ENCODE measurements around the gene METTL1. TPM values are rescaled to one million over a fixed set of nuclear protein-coding genes. Genes with fewer than 3 reads are reported as not detected.

The METTL1 gene
- total RNA-seq, 1 experiment from 2014 or later, result 21.0 TPM

DNA sequence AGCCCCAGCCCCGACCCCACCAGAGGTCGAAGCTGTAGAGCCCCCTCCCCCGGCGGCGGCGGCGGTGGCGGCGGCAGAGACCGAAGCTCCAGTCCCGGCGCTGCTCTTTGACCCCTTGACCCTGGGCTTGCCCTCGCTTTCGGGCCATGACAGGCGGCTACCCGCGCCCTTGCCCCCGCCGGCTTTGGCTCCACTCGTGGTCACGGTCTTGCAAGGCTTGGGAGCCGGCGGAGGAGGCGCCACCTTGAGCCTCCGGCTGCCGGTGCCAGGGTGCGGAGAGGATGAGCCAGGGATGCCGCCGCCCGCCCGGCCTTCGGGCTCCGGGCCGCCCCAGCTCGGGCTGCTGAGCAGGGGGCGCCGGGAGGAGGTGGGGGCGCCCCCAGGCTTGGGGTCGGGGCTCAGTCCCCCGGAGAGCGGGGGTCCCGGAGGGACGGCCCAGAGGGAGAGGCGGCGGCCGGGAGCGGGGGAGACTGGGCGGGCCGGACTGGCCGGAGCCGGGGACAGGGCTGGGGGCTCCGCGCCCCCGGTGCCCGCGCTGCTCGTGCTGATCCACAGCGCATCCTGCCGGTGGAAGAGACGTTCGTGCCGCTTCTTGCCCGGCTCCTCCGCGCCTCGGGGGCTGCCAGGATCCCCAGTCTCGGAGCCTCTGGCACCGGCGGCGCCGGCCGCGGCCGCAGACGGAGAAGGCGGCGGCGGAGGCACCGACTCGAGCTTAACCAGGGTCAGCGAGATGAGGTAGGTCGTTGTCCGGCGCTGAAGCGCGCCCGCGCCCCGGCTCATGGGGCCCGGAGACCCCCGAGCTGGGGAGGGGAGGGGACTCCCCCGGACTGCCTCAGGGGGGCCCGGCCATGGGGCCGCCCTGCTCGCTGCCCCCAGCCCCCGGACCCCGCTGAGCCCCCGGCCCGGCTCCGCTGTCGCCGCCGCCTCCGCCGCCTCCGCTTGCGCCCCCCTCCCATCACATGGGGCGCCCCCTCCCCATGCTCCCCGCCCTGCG, 34.1 kb downstream of the METTL1 start:
- peak; percentile 58 for DNase-seq (ENCODE audit: low read depth)

DNA sequence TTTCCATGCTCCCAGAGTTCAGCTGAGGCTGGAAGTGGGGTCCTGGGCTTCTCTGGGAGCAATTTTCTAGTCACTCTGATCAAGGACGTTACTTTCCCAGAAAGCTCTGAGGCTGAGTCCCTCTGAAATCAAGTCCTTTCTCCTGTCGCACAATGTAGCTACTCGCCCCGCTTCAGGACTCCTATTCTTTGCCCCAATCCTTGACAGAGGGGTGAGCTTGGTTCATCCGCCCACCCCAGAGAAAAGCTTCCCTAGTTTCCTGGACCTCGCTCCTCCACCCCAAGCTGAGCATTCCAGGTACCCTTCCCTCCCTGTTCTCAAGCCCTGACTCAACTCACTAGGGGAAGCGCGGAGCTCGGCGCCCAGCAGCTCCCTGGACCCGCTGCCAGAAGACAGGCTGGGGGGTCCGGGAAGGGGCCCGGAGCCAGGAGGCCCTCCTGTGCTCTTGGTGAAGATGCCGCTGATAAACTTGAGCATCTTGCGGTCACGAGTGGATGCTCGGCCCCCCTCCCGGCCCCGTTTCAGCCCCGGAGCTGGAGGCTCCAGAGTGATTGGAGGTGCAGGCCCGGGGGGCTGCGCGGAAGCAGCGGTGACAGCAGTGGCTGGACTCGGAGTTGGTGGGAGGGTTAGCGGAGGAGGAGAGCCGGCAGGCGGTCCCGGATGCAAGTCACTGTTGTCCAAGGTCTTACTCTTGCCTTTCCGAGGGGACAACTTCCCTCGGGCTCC, 35.0 kb downstream of the METTL1 start:
- no peak for DNase-seq (ENCODE audit: low read depth)

DNA sequence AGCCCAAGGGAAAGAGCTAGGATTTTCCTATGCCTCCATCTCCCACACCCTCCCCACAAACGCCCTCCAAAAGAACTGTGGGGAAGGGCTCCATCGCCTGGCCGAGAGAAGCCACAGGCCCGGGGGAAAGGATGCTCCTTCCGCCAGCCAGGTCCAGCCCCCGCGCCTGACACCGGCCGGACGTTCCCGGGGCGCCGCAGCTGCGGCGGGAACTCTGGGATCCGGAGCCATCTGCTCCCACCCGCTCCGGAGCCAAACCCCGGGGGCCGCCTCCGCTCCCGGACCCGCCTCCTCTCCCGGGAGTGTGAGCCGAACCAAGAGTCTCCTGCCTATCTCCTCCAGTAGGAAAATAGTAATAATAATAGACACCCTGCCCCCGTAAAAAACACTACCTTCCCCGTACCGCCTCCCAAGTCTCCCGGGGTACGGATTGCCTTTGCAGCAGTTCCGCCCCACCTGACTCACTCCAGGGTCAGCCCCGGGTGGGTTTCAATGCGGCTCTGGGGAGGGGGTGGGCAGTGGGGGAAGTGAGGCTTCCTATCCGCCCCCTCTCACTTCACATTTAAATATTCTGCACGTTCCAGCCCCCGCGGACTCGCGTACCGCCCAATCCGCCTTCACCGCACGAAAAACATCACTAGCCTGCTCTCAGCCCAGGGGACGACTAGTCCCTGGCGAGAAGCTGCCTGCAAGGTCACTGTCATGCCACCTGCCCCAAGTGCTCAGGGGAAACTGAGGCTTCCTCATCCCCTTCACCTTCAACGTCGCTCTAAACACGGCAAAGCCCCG, 35.8 kb downstream of the METTL1 start:
- peak; percentile 72 for DNase-seq (ENCODE audit: low read depth)

DNA sequence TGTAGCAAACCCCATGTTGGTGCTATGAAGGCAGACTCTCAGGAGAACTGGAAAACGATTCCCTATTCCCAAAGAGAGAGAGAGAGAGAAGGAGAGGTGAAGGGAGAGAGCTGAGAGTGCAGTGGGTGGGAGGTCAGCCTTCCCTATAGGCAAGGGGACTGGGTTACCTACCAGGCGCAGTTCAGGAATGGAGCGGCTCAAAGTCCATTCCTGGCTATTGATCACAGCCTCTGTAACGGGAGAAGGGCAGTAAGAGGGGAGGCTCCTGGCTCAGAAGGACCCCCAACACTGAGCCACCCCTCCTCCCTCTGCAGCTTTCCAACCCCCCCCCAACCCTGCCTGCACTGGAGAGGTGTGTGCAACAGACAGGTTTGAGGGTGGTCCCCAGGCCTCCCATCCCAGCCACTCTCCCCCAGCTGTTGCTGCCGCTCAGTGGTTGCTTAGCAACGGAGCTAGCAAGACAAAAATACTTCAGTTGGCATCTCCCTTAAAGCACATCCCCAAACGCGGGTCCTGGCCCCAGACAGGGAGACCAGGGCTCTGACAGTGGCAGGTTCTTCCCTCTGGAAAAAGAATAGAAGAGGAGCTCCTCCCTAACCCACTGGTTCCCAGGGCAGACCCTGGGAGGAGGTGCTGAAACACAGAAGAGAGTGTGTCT, 36.6 kb downstream of the METTL1 start:
- no peak for DNase-seq (ENCODE audit: low read depth)

DNA sequence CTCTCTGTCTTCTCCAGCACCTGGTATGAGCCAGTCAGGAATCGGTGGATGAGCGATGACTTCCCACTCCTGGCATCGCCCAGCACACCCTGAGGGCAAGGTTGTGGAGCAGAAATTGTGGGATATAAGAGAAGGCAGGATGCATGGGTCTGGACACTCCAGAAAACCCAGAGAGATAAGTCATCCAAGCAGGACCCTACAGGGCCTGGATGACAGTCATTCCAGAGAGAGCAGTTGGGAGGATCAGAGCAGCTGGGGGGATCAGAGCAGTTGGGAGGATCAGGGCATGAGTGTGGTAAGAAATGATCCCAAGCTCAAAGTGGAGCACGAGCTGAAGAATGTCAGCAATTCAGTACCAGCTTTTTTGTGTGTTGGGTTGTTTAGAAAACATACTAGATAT, 37.3 kb downstream of the METTL1 start:
- no peak for DNase-seq (ENCODE audit: low read depth)

DNA sequence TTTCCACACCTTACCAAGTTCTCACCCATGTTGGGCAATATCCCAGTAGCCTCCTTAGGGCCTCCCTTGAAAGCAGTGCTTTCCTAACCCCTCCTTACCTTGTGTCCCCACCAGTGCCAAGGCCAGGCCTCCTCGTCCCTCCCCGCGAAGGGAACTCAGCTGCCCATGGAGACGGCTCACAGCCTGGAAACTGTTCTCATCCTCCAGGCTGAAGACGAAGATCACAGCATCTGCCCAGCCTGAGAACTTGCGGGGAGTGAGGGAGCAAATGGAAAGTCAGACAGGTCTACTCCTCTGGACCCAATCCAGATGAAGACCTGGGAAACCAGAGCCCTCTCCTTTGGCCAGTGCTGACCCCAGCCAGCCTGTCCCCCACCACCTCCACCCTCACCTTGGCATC, 38.0 kb downstream of the METTL1 start:
- no peak for DNase-seq (ENCODE audit: low read depth)

DNA sequence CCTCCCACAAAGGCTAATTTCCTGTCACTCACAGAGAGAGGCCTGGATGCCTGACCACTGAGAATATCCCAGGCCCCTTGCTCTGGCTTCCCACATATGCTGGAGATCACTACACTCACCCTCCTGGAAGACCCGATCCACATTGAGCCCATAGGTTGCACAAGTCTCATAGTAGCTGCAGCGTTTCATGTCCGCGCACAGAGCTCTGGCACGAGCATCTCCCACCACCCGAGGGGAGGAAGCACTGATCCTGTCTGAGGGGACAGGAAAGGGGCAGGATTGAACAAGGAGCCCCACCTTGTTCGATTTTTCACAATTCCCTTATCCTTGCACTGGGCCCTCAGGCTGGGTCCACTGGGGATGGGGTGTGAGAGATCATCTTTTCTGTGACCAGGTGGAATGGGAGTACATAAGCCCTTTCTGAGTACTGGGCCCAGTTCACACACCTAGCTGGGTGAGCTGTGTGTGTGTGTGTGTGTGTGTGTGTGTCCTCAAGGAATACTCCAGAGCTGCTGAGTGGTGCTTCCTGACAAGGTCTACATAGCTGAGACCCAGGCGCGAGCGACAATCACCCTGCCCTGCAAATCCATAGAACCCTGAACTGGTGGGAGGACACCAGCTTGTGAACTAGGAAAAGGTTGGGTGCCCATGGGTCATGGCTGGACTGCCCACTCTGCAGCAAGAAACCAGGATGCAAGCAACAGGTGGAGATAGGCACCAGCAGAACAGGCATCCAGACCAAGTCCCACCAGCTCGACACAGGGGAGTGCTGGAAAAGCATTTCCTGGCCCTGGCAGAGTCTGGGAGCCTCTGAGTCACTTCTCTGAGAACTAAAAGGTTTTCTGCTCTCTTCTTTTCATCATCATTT, 38.9 kb downstream of the METTL1 start:
- no peak for DNase-seq (ENCODE audit: low read depth)

DNA sequence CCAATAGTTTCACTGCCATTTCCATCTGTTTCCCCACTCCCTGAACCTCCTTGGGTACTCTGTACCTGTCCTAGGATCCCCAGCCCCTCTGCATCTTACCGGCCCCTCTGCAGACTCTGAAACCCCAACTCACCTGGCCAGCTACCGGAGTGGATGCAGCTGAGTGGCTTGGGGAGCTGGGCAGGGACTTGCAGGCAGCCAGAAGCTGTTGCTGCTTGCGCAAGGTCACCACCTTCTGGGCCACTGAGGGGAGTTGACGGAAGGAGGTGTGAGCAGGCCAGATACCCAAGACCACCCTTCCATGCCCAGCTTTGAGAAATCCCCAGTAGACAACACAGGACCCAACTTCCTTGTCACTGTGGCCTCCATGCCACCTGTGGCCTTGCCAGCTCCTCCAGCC, 39.6 kb downstream of the METTL1 start:
- no peak for DNase-seq (ENCODE audit: low read depth)

DNA sequence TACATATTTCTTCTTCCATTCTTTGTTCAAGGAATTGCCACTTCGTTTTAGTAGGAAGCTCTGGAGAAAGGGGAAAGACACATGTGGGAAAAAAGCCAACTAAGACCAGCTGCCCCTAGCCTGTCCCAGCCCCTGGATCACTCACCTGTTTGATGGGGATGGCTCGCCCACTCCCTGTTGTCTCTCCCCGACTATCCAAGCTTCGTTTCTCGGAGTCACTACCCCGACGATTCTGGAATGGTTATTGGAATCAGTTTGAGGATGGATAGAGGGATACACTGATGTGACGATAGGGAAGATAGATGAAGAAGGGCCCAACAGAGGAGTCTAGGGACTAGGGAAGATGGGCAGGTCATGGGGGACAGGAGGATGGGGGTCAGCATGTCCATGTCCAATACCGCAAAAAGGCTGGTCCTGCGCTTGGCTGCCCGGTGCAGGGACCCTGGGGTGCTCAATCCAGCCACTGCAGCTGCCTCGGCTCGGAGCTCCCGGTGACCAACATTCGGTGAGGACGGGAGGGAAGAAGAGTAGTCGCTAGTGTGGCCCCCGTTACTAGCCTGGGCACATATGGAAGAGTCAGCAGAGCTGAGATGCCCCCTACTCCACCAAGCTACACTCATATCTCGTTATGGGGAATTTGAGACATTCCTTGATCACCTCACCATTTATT, 40.4 kb downstream of the METTL1 start:
- no peak for DNase-seq (ENCODE audit: low read depth)

DNA sequence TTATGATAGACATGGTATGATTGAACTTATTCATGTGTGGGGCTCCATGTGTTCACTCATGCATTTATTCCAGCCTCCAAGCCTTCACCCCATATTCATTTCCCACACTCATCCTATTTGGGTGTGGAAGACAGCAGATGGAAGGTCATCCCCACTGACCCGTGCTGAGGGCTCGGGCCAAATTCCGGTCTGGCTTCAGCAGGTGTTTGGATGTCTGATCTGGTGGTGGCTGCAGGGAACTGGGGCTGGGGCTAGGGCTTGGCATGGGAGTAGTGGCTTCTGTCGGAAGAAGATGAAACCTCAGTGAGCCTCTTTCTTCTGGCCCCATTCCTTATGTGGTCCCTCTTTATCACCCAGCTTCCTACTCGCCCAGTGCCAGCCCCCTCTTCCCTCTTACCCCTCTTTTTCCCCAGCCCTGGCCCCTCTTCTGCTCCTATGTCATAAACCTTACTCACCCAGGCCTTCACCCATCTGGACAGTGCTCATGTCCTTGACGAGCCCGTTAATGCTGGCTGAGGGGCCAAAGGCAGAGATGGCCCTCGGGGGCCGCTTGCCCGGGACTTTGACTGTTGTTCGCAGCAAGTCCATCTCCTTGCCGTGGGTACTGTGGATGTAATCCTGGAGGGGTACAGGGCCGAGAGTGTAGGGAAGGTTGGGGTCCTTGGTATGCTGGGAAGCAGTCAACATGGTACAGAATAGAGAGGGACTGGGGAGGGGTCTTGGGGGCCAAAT, 41.4 kb downstream of the METTL1 start:
- no peak for DNase-seq (ENCODE audit: low read depth)

DNA sequence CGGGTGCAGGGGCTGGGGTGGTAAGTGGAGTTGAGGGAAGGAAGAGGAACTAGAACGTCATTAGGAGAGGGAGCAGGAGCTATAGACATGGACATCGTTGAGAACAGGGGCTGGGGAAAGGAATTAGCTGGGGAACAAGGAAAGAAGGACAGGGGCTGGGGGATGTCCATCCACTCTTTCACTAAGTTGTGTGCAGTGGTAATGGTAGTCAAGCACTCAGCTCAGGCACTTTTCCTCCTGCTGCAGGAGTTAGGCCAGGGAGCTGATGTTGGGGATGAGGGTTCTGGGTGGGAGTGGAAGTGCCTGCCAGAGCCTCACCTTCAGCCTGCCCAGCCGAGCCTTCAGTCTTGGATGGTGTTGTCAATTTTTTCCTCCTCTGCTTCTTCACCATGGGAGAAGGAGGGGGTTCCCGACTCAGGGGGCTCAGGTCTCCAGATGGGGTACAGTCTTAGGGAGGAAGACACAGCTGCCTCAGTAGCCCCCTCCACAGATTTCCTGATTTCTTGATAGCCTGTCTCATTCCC, 42.5 kb downstream of the METTL1 start:
- DNase-seq (ENCODE audit: low read depth), result no peak

DNA sequence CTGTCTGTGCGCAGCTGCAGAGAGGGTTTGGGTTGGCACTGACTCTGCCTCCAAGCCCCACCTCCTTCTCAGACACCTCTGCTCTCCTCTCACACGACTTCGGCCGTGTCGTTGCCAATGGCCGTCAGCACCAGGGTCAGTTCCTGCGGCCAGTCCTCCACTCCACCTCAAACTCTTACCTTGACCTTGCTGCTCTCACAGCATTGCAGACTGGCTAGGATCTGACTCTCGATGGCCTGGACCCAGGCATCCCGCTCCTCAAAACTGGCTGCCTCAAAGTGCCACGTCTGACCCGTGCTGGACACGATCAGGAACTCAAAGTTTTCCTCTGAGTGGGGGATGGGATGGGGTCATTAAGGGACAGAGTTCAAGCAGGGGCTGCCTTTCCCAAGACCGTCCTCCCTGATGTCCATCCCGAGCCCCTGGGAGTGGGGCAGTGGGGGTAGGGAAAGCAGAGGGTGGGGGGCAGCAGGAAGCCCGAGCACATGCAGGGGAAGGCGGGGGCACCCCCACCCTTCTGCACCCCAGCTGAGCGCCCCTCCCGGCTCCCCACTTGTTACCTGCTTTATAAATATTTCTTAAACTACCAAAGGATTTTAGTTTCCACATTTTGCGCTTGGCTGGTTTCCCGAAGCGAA, 44.0 kb downstream of the METTL1 start:
- DNase-seq (ENCODE audit: low read depth), result no peak

DNA sequence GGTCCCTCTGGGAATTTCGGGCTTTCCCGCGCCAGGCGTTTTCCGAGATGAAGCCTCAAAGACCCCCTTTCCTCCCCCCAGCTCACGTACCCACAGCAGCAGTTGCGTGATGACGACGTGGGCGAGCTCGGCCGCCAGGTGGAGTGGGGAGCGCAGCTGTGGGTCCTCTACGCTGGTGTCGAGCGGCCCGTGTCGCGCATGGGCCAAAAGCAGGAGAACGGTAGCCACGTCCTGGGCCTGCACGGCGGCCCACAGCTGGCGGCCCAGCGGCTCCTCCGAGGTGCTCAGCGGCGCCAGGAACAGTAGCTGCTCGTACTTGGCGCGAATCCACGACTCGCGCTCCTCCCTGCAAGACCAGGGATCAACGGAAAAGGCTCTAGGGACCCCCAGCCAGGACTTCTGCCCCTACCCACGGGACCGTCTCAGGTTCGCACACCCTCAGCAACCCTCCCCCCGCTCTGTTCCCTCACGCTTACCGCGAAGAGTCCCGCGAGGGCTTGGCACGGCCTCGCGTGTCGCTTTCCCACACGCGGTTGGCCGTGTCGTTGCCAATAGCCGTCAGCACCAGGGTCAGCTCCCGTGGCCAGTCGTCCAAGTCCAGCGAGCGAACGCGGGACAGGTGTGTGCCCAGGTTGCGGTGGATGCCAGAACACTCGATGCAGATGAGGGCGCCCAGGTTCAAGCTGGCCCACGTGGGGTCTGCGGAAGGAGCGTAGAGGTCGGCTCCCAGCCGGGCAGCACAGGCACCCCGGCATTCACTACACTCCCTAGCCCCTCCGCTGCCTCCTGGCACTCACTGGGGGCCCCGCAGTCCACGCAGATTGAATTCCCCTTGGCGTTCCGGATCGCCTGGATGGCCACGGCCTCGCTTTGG, 44.8 kb downstream of the METTL1 start:
- no peak for DNase-seq (ENCODE audit: low read depth)

DNA sequence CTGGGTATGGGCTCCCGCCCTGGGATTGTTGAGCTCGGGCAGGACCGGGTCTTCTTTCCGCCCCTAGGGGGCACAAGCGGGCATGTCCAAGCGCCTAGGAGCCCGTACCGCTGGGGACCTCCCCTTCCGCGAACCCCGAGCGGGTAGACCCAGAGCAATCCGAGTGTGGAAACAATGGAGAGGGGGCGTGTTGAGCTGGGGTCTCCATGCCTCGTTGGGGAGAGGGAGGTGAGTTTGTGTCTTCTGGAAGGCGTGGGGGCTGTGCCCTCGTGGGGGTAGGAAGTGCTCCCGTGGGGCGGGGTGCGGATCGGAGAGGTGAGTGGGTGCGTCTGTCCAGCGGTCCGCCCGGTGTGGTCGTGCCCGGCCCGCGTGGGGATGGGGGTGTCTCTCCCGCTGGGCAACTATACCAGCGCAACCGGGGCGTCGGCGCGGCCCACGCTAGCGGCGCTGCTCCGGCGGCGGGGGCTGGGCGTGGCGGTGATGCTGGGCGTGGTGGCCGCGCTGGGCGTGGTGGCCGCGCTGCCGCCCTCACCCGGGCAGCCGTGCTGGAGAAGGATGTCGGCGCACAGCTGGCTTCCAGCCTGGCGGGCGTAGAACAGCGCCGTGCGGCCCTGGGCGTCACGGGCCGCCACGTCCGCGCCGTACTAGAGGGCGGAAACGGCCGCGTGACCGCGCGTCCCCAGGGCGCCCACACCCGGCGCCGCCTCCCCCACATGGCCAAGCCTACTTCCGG, 45.6 kb downstream of the METTL1 start:
- DNase-seq (ENCODE audit: low read depth), result peak; percentile 94

DNA sequence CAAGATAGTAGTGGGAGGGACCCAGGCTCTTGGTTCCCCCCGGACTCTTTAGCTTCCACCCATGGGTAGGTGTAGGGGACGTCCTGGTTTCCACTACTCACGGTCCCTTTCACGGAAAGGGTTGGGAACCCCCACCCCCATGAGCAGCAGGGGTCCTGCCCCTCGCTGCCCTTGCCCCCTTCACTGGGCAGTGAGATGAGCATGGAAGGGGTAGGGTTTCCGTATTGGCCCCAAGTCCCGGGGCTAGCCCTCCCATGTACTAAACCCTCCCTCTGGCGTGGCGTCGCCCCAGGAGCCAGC, 46.1 kb downstream of the METTL1 start:
- no peak for DNase-seq (ENCODE audit: low read depth)

DNA sequence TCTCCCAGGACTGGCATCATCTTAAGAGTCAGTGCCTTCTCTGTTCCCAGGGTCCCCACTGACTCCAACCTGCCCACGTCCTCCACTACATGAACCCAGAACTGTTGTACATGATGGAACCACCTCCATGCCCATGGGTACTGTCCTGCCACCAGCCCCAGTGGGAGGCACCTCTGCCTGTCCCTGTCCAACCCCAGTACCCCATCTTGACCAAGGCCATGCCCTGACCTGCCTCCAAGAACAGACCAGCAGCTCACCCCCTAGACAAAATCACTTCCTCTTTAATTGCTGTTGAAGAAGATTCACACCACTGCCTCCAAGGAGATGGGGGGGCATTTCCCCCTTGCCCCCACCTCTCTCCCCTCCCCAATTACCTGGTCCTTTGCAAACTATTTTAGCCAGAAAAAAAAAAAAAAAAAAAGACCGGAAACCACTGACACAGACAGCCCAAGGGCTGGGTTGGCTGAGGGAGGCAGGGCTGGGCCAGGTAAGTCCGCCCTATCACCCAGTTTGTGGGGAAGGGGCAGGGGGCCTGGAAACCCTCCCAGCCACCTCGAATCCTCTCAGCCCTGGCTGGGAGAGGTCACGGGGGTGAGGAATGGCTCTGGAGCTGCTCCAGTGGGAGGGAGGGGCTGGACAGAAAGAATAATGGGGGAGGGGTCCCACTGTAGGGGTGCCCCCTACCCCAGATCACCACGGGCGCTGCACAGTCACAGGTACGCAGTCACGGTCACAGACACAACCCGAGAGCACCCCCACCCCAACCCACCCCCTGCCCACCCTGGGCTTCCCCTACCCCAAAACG, 46.8 kb downstream of the METTL1 start:
- no peak for DNase-seq (ENCODE audit: low read depth)

All from Daoy (cell line).